Measurements from ENCODE around the gene STX4.

Gene STX4

DNA sequence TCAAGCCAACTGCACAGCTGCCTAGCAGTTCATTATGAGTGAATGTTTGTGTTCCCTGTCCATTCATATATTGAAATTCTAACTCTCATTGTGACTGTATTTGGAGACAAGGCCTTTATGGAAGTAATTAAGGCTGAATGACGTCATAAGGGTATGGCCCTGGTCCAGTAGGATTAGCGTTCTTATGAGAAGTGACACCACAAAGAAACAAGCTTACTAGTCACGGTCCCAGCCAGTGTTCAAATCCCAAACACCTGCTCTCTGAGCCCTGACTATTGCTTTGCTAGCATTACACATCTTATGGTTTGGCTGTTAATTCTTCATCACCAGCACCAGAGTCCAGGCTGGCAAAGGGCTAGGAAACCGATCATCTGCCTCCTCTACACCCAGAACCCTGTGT lies 38.5 kb downstream of the STX4 start:
- DNase-seq = no peak

DNA sequence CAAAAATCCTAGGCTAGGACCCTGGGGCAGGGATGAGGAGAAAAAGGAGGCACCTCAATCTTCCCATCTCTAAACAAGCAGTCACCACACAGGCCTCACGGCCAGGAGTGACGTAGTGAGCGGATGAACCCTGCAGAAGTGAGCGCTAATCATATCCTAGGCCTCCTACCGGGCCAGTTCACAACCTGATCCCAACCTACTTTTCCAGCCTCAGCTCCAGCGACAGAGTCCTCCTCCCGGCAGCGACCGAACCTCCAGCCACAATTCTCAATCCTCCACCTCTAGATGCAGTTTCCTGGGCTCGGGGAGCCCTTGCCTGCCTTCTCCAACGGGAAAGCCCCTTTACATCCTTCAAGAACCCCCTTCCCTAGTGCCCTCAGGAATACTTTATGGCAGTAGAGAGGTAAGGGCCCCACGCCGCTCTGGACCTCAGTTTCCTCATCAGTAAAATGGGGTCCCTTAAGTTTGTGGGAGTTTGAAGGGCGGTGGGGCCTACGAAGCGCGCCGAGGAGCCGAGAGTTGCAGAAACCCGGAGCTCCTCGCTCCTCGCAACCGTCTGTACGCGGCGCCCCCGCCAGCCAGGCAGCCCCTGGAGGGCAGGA lies 39.3 kb downstream of the STX4 start:
- no peak for DNase-seq

DNA sequence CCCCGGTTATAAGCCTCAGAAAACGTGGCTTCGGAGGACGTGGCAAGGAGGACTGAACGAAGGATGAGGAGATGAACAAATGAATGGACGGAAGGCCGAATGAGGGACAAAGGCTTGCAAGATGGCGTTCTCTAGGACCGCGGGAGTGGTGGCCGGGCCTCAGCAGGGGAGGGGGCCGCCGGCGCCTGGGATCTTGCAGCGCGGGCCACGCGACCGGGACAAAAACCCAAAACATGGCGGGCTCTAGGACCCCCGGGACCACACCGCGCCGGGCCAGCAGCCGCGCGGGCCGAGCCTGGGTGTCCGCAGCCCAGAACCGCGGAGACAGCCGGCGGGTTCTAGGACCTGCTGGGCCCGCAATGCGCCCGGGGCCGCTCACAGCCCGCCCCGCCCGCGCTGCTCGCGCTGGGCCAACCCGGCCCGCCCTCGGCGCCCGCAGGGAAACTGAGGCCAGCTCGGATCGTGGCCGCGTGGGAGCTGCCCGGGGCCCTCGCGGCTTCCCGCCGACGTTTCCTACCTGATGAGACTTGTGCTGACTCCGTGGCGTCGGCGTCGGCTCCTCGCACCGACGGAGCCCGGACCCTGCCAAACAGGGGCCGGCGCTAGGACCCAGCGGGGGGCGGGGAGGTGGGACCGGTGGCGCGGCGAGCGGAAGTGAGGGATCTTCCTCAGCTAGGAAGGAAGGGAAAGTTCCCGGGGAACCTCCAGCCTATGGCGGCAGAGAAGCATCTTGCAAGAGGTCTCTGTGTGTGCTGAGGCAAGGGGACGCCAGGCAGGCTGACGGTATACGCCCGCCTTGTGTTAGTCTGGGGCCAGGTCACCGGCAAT lies 40.0 kb downstream of the STX4 start:
- peak; percentile 83 for DNase-seq

DNA sequence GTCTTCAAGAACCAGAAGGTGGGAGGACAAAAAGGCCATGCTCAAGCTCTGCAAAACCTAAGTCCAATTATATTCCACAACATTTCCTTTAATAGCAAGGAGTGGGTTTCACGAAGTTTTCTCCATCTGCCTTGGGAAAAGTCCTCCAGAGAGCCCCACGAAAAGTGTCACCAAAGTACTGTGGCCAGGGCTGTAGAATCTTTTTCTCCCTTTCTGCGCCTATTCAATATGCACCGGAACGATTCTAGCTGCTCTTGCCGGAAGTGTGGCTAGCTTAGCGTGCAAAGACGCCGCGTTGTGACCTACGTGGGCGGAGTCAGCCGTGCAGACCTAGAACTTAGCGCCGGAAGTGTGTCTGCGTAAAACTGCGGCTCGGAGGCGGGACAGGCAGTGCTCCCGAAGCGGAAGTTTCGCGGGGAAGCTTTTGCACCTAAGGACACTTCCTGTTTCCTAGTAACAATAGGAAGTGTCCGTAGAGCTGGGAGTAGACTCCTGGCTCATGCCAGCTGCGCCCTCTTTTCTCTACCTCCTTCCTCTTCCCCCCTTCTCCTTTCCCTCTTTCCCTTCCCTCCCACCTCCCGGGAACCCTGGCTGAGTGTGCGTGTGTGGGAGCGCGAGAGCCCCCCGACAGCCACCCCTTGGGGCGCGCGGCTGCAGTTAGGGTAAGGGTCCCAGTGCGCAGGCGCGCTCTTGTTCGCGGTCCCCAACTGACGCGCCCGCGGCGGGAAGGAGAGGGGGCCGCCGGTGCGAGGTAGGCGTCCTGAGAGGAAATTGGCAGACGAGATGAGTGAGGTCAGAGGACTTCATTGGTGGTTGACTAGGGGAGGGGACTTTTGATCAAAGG lies 40.8 kb downstream of the STX4 start, which contains the start of the genes ZNF646 and ZNF668:
ZNF646 (plus strand) TSS at position 453 of the 844 bp plus-strand sequence. CDS start 1,903 bp downstream, outside the sequence.
ZNF668 (minus strand) TSS at position 271 of the 844 bp plus-strand sequence. CDS start 9,781 bp downstream, outside the sequence.
- peak; percentile 97 for DNase-seq

DNA sequence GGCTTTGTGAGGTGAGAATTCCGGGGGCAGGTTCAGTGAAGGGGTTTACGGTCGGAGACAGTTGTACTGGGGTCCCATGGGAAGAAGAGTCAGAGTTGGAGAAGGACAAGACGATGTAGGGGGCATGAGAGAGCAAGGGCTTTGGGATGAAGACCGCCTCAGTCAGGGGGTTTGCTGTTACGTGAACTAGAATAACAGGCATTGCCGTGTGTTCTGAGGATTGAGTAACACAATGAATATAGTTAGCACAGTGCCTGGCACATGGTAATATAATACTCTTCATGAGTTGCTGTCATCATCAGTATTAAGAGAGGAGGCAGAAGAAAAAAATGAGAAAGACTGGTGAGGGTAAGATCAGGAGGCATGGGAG lies 41.4 kb downstream of the STX4 start:
- no peak for DNase-seq

DNA sequence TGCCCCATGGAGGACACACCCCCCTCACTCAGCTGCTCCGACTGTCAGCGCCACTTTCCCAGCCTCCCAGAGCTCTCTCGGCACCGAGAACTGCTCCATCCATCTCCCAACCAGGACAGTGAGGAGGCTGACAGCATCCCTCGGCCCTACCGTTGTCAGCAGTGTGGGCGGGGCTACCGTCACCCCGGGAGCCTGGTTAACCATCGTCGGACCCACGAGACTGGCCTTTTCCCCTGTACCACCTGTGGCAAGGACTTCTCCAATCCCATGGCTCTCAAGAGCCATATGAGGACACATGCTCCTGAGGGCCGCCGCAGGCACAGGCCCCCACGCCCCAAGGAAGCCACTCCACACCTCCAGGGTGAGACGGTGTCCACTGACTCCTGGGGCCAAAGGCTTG lies 43.0 kb downstream of the STX4 start:
- no peak for DNase-seq

DNA sequence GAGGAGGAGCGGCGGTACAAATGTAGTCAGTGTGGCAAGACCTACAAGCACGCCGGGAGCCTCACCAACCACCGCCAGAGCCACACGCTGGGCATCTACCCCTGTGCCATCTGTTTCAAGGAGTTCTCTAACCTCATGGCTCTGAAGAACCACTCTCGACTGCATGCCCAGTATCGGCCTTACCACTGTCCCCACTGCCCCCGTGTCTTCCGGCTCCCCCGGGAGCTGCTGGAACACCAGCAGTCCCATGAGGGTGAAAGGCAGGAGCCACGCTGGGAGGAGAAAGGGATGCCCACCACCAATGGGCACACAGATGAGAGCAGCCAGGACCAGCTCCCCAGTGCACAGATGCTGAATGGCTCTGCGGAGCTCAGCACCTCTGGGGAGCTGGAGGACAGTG lies 43.7 kb downstream of the STX4 start:
- no peak for DNase-seq

DNA sequence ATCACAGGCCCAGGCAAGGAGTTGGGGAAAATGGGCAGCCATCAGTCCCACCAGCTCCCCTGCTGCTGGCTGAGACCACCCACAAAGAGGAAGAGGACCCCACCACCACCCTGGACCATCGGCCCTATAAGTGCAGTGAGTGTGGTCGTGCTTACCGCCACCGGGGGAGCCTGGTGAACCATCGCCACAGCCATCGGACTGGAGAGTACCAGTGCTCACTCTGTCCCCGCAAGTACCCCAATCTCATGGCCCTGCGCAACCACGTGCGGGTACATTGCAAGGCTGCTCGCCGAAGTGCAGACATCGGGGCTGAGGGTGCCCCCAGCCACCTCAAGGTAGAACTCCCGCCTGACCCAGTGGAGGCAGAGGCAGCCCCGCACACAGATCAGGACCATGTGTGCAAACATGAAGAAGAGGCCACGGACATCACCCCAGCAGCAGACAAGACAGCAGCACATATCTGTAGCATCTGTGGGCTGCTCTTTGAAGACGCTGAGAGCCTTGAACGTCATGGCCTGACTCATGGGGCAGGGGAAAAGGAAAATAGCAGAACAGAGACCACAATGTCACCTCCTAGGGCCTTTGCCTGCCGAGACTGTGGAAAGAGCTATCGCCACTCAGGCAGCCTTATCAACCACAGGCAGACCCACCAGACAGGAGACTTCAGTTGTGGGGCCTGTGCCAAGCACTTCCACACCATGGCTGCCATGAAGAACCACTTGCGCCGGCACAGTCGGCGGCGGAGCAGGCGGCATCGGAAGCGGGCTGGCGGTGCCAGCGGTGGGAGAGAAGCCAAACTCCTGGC lies 44.4 kb downstream of the STX4 start:
- no peak for DNase-seq

DNA sequence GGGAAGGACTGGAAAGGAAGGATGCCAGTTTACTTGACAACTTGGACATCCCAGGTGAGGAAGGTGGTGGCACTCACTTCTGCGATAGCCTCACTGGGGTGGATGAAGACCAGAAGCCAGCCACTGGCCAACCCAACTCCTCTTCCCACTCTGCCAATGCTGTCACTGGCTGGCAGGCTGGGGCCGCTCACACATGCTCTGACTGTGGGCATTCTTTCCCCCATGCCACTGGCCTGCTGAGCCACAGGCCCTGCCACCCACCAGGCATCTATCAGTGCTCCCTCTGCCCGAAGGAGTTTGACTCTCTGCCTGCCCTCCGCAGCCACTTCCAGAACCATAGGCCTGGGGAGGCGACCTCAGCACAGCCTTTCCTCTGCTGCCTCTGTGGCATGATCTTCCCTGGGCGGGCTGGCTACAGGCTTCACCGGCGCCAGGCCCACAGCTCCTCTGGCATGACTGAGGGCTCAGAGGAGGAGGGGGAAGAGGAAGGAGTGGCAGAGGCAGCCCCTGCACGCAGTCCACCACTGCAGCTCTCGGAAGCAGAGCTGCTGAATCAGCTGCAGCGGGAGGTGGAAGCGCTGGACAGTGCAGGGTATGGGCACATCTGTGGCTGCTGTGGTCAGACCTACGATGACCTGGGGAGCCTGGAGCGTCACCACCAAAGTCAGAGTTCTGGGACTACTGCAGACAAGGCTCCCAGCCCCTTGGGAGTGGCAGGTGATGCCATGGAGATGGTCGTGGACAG lies 45.4 kb downstream of the STX4 start:
- no peak for DNase-seq

DNA sequence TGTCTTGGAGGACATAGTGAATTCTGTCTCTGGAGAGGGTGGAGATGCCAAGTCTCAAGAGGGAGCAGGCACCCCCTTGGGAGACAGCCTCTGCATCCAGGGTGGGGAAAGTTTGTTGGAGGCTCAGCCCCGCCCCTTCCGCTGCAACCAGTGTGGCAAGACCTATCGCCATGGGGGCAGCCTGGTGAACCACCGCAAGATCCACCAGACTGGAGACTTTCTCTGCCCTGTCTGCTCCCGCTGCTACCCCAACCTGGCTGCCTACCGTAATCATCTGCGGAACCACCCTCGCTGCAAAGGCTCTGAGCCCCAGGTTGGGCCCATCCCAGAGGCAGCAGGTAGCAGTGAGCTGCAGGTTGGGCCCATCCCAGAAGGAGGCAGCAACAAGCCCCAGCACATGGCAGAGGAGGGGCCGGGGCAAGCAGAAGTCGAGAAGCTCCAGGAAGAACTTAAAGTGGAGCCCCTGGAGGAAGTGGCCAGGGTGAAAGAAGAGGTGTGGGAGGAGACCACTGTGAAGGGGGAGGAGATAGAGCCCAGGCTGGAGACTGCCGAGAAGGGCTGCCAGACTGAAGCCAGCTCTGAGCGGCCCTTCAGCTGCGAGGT lies 46.1 kb downstream of the STX4 start:
- DNase-seq = no peak

DNA sequence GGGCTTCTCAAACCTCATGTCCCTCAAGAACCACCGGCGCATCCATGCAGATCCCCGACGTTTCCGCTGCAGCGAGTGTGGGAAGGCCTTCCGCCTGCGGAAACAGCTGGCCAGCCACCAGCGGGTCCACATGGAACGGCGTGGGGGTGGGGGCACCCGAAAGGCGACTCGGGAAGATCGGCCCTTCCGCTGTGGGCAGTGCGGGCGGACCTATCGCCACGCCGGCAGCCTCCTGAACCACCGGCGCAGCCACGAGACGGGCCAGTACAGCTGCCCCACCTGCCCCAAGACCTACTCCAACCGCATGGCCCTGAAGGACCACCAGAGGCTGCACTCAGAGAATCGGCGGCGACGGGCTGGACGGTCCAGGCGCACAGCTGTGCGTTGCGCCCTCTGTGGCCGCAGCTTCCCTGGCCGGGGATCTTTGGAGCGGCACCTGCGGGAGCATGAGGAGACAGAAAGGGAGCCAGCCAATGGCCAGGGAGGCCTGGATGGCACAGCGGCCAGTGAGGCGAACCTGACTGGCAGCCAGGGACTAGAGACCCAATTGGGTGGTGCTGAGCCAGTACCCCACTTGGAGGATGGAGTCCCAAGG lies 46.8 kb downstream of the STX4 start:
- no peak for DNase-seq

DNA sequence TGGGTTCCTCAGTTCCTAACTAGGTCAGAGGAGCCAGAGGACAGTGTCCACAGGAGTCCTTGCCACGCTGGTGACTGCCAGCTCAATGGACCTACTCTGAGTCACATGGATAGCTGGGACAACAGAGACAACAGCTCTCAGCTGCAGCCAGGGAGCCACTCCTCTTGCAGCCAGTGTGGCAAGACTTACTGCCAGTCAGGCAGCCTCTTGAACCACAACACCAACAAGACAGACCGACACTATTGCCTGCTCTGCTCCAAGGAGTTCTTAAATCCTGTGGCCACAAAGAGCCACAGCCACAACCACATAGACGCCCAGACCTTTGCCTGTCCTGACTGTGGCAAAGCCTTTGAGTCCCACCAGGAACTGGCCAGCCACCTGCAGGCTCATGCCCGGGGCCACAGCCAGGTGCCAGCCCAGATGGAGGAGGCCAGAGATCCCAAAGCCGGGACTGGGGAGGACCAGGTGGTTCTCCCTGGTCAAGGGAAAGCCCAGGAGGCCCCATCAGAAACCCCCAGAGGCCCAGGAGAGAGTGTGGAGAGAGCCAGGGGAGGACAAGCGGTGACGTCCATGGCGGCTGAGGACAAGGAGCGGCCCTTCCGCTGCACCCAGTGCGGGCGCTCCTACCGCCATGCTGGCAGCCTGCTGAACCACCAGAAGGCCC lies 47.5 kb downstream of the STX4 start:
- DNase-seq = no peak

DNA sequence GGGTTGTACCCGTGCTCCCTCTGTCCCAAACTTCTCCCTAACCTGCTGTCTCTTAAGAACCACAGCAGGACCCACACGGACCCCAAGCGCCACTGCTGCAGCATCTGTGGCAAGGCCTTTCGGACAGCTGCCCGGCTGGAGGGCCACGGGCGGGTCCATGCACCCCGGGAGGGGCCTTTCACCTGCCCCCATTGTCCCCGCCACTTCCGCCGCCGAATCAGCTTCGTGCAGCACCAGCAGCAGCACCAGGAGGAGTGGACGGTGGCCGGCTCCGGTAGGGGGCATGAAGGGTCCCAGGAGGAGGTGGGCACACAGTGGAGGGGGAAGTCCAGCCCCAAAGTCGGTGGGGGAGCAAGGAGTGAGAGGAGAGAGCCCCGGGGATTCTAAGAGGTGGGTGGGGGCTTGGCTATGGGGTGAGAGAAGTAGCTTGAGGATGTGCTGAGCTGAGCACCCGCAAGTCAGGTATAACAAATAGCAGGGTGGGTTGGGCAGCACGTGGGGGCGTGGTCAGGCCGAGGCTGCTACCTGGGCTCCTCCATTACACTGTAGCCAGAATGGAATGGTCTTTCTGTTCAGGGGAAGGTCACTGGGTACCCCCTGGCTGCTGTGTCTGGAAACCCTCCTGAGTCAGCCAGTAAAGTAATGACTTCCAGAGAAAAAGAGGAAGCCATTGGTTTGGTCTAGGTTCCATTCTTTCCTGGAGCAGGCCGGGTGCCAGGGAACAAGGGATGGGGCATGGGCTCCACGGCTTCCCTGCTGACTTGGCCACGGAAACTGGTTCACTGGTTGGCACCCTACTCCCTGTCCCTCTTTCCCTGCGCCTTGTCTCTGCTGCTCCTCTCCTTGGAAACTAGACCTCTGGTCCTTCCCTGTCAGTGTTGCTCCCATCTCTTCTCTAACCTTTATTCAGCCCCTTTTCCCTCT lies 48.3 kb downstream of the STX4 start:
- DNase-seq = no peak

DNA sequence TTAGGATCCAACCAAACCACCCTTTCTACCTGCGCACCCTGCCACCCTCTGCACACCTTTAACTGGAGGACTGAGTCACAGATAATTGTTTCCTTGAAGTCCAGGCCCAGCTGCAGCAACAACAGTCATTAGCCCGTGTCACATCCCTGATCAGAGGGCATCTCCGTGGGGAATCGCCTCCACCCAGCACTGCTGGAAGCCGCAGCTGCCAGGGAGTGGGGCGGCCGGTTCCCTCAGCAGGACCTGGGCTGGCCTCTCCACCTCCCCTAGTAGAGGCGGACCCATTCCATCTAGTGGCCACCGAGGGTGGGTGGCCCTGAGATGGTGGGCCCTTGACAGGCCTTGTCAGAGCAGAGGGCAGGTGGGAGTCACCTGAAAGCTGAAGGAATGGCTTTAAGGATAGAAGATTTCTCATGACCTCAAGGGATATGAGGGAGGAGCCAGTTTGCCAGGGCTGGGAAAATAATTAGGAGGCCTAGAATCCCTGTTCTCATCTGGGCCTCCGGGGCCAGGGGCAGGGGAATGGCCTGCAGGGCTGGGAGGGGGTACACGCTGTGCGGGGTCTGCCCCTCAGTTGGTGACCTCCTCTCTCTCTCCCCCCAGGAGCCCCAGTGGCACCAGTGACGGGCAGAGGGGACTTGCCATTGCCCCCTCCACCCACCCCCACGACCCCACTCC lies 49.1 kb downstream of the STX4 start:
- no peak for DNase-seq

DNA sequence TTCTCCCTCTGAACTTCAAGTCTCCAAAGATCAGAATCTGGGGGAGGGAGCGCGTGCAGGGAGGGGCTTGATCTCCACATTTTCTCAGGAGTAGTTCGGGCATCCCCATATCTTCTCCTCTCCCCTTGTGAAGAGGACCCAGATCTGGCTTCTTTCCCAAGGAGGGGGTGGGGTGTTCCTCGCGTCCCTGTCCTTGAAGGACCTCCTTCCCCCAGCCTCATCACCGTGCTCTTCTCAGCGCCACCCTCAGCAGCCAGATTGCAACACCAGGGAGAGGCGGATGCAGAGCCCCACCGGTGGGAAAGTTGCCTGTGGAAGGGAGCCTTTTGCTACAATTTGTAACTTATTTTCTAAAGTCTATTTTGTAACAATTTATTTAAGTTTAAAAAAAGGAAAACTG lies 49.7 kb downstream of the STX4 start:
- no peak for DNase-seq

DNA sequence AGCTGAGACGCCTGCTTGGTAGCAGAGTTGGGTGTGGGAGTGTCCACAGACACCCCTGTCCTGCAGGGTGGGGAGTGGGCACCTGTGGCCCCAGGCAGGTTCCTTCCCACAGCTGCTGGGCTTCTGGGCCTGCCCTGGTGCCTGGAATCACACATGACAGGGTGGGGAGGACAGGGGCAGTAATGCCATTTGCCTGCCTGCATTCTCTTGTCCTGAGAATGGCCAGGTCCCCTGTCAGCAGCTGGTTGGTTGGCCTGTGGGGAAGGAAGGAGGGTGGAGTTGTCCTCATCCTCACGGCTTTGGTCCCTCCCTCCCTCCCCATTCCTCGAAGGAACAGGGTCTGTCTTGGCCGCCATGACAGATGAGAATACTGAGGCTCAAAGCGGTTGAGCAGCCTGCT lies 50.2 kb downstream of the STX4 start:
- DNase-seq = no peak

DNA sequence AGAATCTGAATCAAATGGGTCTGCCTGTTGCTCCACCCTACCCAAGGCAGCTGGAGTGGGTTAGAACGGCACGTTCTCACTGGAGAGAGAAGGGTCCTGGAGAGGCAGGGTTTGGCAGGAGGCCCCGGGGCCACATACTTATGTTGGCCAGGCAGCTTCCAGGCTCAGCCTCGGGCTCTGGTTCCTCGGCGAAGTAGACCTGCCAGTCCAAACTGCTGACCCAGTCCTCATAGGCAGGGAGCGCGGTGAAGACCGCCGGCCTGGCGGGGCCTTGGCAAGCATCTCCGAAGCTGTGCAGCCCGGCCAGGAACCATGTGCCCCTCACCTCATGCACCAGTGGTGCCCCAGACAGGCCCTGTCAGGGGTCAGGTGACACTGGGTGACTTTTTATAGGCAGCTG lies 50.6 kb downstream of the STX4 start:
- no peak for DNase-seq

DNA sequence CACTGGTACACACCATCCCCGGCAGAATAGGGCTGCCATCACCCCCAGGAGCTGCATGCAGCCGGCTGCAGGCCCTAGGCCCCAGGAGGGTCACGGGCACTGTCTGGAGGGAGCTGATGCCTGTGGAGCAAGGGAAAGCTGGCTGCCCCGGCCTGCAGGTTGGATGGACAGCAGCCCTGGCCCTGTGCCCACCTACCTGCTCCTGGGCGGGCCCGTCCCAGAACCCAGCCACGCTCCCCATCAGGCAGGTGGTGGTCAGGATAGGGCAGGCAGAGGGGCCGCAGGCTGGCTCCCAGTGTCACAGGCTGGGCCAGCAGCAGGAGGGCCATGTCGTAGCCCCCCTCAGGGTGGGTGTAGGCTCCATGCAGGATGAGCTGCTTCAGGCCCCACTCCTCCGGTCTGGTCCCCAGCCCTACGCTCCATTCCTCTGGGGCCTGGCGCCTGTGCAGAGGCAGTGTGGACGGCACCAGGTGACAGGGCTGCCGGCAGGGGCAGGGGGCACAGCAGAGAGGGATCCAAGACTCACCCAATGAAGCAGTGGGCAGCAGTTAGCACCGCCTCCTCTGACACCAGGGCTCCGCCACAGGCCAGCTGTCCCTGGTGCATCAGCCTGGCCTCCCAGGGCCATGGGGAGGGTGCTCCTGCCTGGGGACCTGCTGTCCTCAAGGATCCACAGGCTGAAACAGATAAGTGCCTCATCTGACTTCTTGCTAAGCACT lies 51.4 kb downstream of the STX4 start:
- DNase-seq = no peak

Data from NCI-H2107 (cell line).